Naive thymus-derived CD4-positive, alpha-beta T cell (primary cell): Measurements from ENCODE around the gene LIN54. TPM values are rescaled to one million over a fixed set of nuclear protein-coding genes. Genes with fewer than 3 reads are reported as not detected.
"Not testable (repeated sequence)": the region's sequence is repeated elsewhere in the genome, so short reads cannot be mapped to it uniquely, and the experiment has no call there.

ENCODE experiments used
- ATAC-seq: fragments of 150-1000 bp; cut with Tn5 transposase; 2 replicates; pipeline ENCODE4 v1.10.0; 2021; ENCODE audit warnings: mild to moderate bottlenecking, moderate library complexity
- CTCF ChIA-PET: fragments of 350-600 bp; sonication (Branson Sonifier 250); formaldehyde crosslinking; loops from one replicate; lab custom pipeline; 2021; ENCODE audit warnings: antibody characterized with exemption; lab: Charles Lee
- POLR2A ChIA-PET: fragments of 350-600 bp; sonication (Branson Sonifier 250); formaldehyde crosslinking; loops from one replicate; lab custom pipeline; 2021; ENCODE audit warnings: antibody characterized with exemption, inconsistent platforms; lab: Charles Lee
- DNase-seq, 9 donors: peaks; one replicate each; pipeline versions ENCODE4 v3.0.0 to v3.0.0-alpha.2; 2020 to 2022; ENCODE audit warnings: mixed read lengths in 1 of 9
- H3K27ac ChIP-seq: one replicate; pipeline ENCODE4 v1.7.0; 2013; ENCODE audit warnings: mild to moderate bottlenecking, low read depth, low read length, moderate library complexity
- H3K27me3 ChIP-seq, 2 donors: one replicate each; pipeline ENCODE4 v1.7.0; 2013; ENCODE audit warnings: low read length in 2 of 2, mild to moderate bottlenecking in 2 of 2, moderate library complexity in 2 of 2; ENCODE audit not compliant: control insufficient read depth in 2 of 2, insufficient read depth in 2 of 2
- H3K36me3 ChIP-seq, 3 experiments: 1 replicate in 2 of 3; 2 replicates in 1 of 3; pipeline ENCODE4 v1.7.0; 2013; ENCODE audit warnings: low read length in 3 of 3, mild to moderate bottlenecking in 3 of 3, moderate library complexity in 1 of 3; ENCODE audit not compliant: insufficient read depth in 3 of 3, control insufficient read depth in 2 of 3
- H3K4me1 ChIP-seq, 2 donors: one replicate each; pipeline ENCODE4 v1.7.0; 2013; ENCODE audit warnings: low read length in 2 of 2, mild to moderate bottlenecking in 2 of 2, moderate library complexity in 1 of 2; ENCODE audit not compliant: control insufficient read depth in 2 of 2, insufficient read depth in 2 of 2
- H3K4me3 ChIP-seq: 2 replicates; pipeline ENCODE4 v1.7.0; 2013; ENCODE audit warnings: mild to moderate bottlenecking, low read length
- H3K9me3 ChIP-seq, 3 experiments: 1 replicate in 2 of 3; 2 replicates in 1 of 3; pipeline ENCODE4 v1.7.0; 2013; ENCODE audit warnings: low read length in 3 of 3; ENCODE audit not compliant: control insufficient read depth in 2 of 3
- H3K27ac Mint-ChIP-seq, 9 donors: one replicate each; pipeline ENCODE4 v1.8.0; 2020 to 2022; ENCODE audit warnings: mixed read lengths in 9 of 9, mild to moderate bottlenecking in 8 of 9, moderate library complexity in 5 of 9, inconsistent platforms in 2 of 9
- H3K27me3 Mint-ChIP-seq, 5 donors: one replicate each; pipeline ENCODE4 v1.8.0; 2021 to 2022; ENCODE audit warnings: mixed read lengths in 5 of 5, mild to moderate bottlenecking in 1 of 5
- H3K36me3 Mint-ChIP-seq, 5 donors: one replicate each; pipeline ENCODE4 v1.8.0; 2020 to 2022; ENCODE audit warnings: mixed read lengths in 5 of 5, mild to moderate bottlenecking in 3 of 5, inconsistent platforms in 1 of 5
- H3K4me1 Mint-ChIP-seq, 7 donors: one replicate each; pipeline ENCODE4 v1.8.0; 2020 to 2022; ENCODE audit warnings: mixed read lengths in 7 of 7, mild to moderate bottlenecking in 3 of 7, inconsistent platforms in 1 of 7
- H3K4me3 Mint-ChIP-seq, 10 donors: one replicate each; pipeline ENCODE4 v1.8.0; 2020 to 2022; ENCODE audit warnings: mild to moderate bottlenecking in 10 of 10, mixed read lengths in 10 of 10, moderate library complexity in 6 of 10, inconsistent platforms in 2 of 10
- H3K9me3 Mint-ChIP-seq, 11 donors: one replicate each; pipeline ENCODE4 v1.8.0; 2020 to 2022; ENCODE audit warnings: mixed read lengths in 11 of 11, mild to moderate bottlenecking in 4 of 11, inconsistent platforms in 1 of 11, moderate library complexity in 1 of 11
- intact Hi-C, 2 donors: fragments of 100-400 bp; cut with micrococcal nuclease; formaldehyde crosslinking; loops; one replicate each; pipeline ENCODE4 v1.15.1; 2023
- polyA plus RNA-seq, 2 donors: library from polyadenylated mRNA; unstranded; fragments of 300-500 nt; fragmentation: Illumina TruSeq; gene quantifications; one replicate each; pipeline ENCODE4 v1.2.3, GENCODE V29; 2021
- total RNA-seq, 6 experiments: library from RNA in 5 of 6; stranded (reverse) in 5 of 6; gene quantifications; 1 replicate in 5 of 6; 2 replicates in 1 of 6; pipeline ENCODE4 v1.2.3 and lab custom pipeline; 2021 to 2026

LIN54 gene
- total and polyA plus RNA-seq, 7 experiments from 2014 or later: 11.0 to 30.7 (median 16.6) TPM

DNA sequence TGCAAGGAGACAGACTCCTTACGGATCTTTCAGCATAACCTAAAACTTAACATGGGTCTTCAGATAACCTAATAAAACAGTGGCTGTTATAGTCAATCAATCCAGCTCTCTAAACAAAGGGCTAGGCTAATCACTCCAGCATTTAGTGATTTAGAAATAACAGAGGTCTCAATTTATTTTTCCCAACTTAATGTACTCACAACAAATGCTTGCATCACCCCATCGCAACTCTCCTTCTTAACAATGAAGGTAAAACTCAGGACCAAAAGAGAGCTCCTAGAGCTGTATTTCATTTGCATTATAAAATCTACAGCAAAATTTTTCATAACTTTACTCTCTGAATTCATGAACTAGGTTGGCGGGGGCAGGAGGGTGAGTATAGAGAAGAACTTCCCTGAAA is 1.1 kb downstream of the LIN54 start:
- H3K36me3 Mint-ChIP-seq: peaks cover 0 to 3% (median 0%) of the 10 kb centered on the region in 5 donors
- H3K27me3 ChIP-seq: no peaks in the 10 kb centered on the region
- peak overlapping the region; percentile 93 to 99 (median 98) for H3K27ac Mint-ChIP-seq
- DNase-seq: no peak
- H3K27ac ChIP-seq: peak overlapping the region; percentile 80
- H3K9me3 ChIP-seq: no peaks in the 10 kb centered on the region
- peak overlapping the region; percentile 87 for H3K4me3 ChIP-seq
- no peaks in the 10 kb centered on the region for H3K9me3 Mint-ChIP-seq
- H3K27me3 Mint-ChIP-seq: no peaks in the 10 kb centered on the region
- ATAC-seq: no peak
- no peaks in the 10 kb centered on the region for H3K36me3 ChIP-seq
- CTCF ChIA-PET: interaction anchor here (1.2 kb wide), 1 partner anchor 26 kb away, joined by 3 read pairs; the partner anchor contains the start of gene COPS4
- H3K4me1 ChIP-seq: peaks cover 15 to 30% of the 10 kb centered on the region in 2 donors
- POLR2A ChIA-PET: interaction anchor here (1.5 to 4.6 kb wide), 2 partner anchors 15 to 26 kb away, joined by 4 to 59 read pairs; partner anchors contain the start of gene COPS4
- H3K4me3 Mint-ChIP-seq: peak overlapping the region; percentile 89 to 99 (median 96)
- intact Hi-C loops: no loop called here
- peaks cover 40 to 69% (median 64%) of the 10 kb centered on the region in 7 donors for H3K4me1 Mint-ChIP-seq

GRCh38 chr4:83003044-83003791 is 7.4 kb downstream of the LIN54 start:
- peaks cover 21 to 47% (median 37%) of the 10 kb centered on the region in 7 donors for H3K4me1 Mint-ChIP-seq
- H3K27me3 Mint-ChIP-seq, POLR2A ChIA-PET: not testable (repeated sequence)

DNA sequence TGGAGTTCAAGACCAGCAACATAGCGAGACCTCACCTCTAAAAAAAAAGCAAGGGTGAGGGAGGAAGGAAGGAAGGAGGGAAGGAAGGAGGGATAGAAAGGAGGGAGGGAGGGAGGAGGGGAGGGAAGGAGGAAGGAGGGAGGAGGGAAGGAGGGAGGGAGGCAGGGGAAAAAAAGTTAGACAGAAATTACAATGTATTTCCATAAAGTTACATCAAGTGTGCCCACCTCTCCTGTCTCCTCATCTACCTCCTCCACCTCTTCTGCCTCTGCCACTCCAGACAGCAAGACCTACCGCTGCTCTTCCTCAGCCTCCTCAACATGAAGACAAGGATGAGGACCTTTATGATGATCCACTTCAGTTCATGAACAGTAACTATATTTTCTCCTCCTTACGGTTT is 8.3 kb downstream of the LIN54 start:
- Mint-ChIP-seq H3K4me3 (no peak overlapping the region), H3K27me3 (no peaks in the 10 kb centered on the region), H3K9me3 (no peaks in the 10 kb centered on the region), H3K27ac (peak overlapping the region in 1 of 9 donors; percentile 57), H3K4me1 (peaks cover 16 to 45% (median 30%) of the 10 kb centered on the region in 7 donors), H3K36me3 (peaks cover 0 to 18% (median 9%) of the 10 kb centered on the region in 5 donors)
- intact Hi-C loops: no loop called here
- POLR2A ChIA-PET: no interaction called here
- ATAC-seq (no peak), DNase-seq (no peak)
- Histone ChIP-seq H3K27ac (no peak overlapping the region), H3K36me3 (no peaks in the 10 kb centered on the region), H3K27me3 (no peaks in the 10 kb centered on the region), H3K4me1 (peaks cover 0 to 3% of the 10 kb centered on the region in 2 donors), H3K9me3 (no peaks in the 10 kb centered on the region), H3K4me3 (no peak overlapping the region)
- CTCF ChIA-PET: interaction anchor here (0.6 kb wide), 1 partner anchor 38 kb away, joined by 3 read pairs; no protein-coding TSS in a partner anchor

More at GRCh38 chr4:83003044-83003791, 7.4 kb downstream of the LIN54 start:
- H3K9me3 ChIP-seq, ATAC-seq, H3K4me1 ChIP-seq, H3K4me3 Mint-ChIP-seq, intact Hi-C loops, H3K9me3 Mint-ChIP-seq, H3K4me3 ChIP-seq, H3K27ac ChIP-seq, H3K36me3 ChIP-seq, DNase-seq, H3K27ac Mint-ChIP-seq, H3K27me3 ChIP-seq: not testable (repeated sequence)
- CTCF ChIA-PET: interaction anchor here (0.6 kb wide), 1 partner anchor 39 kb away, joined by 3 read pairs; no protein-coding TSS in a partner anchor
- peaks cover 0 to 16% (median 9%) of the 10 kb centered on the region in 5 donors for H3K36me3 Mint-ChIP-seq

DNA sequence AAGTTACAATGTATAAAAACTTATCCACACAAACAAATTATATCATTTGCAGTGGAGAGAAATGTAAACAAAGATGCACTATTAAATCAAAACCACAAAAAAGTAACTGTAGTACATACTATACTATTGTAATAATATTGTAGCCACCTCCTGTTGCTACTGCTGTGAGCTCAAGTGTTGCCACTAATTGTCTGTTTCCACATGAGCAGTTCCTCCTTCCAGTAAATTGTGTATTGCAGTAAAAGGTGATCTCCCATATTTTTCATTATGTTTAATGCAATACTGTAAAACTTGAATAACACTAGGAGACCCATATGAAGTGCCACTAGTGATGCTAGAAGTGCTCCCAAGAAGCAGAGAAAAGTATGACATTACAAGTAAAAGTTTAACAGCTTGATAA is 11.7 kb downstream of the LIN54 start:
- CTCF ChIA-PET: no interaction called here
- Mint-ChIP-seq H3K4me3 (no peak overlapping the region), H3K4me1 (peaks cover 18 to 39% (median 23%) of the 10 kb centered on the region in 7 donors)

DNA sequence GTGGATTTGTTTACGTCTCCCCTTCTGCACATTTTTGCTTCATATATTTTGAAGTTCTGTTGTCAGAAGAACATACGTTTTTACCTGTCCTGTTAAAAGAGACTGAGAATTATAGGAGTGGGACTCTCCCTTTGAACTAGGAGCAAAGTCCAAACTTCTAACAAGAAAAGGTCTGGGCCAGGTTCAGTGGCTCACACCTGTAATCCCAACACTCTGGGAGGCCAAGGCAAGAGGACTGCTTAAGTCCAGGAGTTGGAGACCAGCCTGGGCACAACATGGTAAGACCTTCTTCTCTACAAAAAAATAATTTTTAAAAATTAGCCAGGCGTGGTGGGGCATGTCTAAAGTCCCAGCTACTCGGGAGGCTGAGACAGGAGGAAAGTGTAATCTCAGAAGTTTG is 15.8 kb downstream of the LIN54 start:
- no peaks in the 10 kb centered on the region for H3K9me3 Mint-ChIP-seq
- DNase-seq (no peak), ATAC-seq (no peak)
- no peaks in the 10 kb centered on the region for H3K27me3 Mint-ChIP-seq
- H3K27me3 ChIP-seq: no peaks in the 10 kb centered on the region
- peaks cover 3 to 5% of the 10 kb centered on the region in 2 donors for H3K4me1 ChIP-seq
- peak overlapping the region in 1 of 9 donors; percentile 8 for H3K27ac Mint-ChIP-seq
- peaks cover 0 to 20% (median 5%) of the 10 kb centered on the region in 5 donors for H3K36me3 Mint-ChIP-seq
- no peak overlapping the region for H3K27ac ChIP-seq
- ChIA-PET CTCF (no interaction called here), POLR2A (interaction anchor here (0.5 to 1.3 kb wide), 3 partner anchors 14 to 121 kb away, joined by 3 to 4 read pairs (median 3); no protein-coding TSS in a partner anchor)
- peaks cover 11 to 32% (median 20%) of the 10 kb centered on the region in 7 donors for H3K4me1 Mint-ChIP-seq
- no peaks in the 10 kb centered on the region for H3K36me3 ChIP-seq
- H3K4me3 ChIP-seq: no peak overlapping the region
- intact Hi-C loops: no loop called here
- no peaks in the 10 kb centered on the region for H3K9me3 ChIP-seq
- no peak overlapping the region for H3K4me3 Mint-ChIP-seq

More for the DNA sequence above, 11.7 kb downstream of the LIN54 start:
- no peaks in the 10 kb centered on the region for H3K36me3 ChIP-seq
- no peaks in the 10 kb centered on the region for H3K9me3 ChIP-seq
- Mint-ChIP-seq H3K27ac (no peak overlapping the region), H3K9me3 (no peaks in the 10 kb centered on the region), H3K27me3 (no peaks in the 10 kb centered on the region), H3K36me3 (peaks cover 0 to 25% (median 13%) of the 10 kb centered on the region in 5 donors)
- no peak for ATAC-seq
- H3K27me3 ChIP-seq: no peaks in the 10 kb centered on the region
- POLR2A ChIA-PET: no interaction called here
- no peaks in the 10 kb centered on the region for H3K4me1 ChIP-seq
- H3K4me3 ChIP-seq: no peak overlapping the region
- no peak for DNase-seq
- intact Hi-C loops: no loop called here
- no peak overlapping the region for H3K27ac ChIP-seq

GRCh38 chr4:82989575-82990429 is 20.8 kb downstream of the LIN54 start:
- ATAC-seq (peak; percentile 75), DNase-seq (peak in 5 of 9 donors; percentile 4 to 26 (median 11))
- Histone ChIP-seq H3K27me3 (no peaks in the 10 kb centered on the region), H3K9me3 (no peaks in the 10 kb centered on the region), H3K36me3 (no peaks in the 10 kb centered on the region), H3K4me3 (peak overlapping the region; percentile 9), H3K27ac (peak overlapping the region; percentile 38), H3K4me1 (peaks cover 5 to 9% of the 10 kb centered on the region in 2 donors)
- Mint-ChIP-seq H3K27ac (peak overlapping the region; percentile 8 to 92 (median 59)), H3K27me3 (no peaks in the 10 kb centered on the region), H3K9me3 (peaks cover 0 to 3% (median 0%) of the 10 kb centered on the region in 11 donors), H3K4me3 (peak overlapping the region; percentile 33 to 72 (median 60)), H3K36me3 (peaks cover 0 to 22% (median 13%) of the 10 kb centered on the region in 5 donors), H3K4me1 (peaks cover 14 to 37% (median 25%) of the 10 kb centered on the region in 7 donors)
- intact Hi-C loops: loop anchor here in 1 of 2 donors (1.0 kb wide), 2 partner anchors 20 to 45 kb away; partner anchors contain the start of genes COPS4 and LIN54
- CTCF ChIA-PET: no interaction called here
- POLR2A ChIA-PET: interaction anchor here (1.0 kb wide), 1 partner anchor 45 kb away, joined by 3 read pairs; the partner anchor contains the start of gene COPS4
